Measurements from ENCODE around the gene ACHE.

Gene ACHE

DNA sequence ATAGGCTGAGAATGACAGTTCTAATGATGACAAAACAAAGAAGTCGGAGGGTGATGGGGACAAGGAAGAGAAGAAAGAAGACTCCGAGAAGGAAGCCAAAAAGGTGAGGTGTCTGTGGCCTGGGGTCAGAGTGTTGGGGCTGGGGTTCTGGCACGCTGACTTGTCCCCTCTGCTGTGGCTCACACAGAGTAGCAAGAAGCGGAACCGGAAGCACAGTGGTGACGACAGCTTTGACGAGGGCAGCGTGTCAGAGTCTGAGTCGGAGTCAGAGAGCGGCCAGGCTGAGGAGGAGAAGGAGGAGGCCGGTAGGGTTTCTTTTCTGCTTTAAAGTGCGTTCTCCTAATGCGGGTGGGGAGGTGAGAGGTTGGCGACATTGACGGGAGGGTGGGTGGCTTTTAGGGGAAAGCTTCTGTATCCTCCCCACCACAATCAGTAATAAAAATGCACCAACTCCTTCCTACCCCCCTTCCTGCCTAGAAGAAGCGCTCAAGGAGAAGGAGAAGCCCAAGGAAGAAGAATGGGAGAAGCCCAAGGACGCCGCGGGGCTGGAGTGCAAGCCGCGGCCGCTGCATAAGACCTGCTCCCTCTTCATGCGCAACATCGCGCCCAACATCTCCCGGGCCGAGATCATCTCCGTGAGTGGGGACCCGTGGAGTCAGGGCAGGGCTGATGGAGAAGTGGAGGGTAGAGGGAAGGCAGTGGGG is 10.8 kb downstream of the ACHE start:
- DNase-seq, result no peak

DNA sequence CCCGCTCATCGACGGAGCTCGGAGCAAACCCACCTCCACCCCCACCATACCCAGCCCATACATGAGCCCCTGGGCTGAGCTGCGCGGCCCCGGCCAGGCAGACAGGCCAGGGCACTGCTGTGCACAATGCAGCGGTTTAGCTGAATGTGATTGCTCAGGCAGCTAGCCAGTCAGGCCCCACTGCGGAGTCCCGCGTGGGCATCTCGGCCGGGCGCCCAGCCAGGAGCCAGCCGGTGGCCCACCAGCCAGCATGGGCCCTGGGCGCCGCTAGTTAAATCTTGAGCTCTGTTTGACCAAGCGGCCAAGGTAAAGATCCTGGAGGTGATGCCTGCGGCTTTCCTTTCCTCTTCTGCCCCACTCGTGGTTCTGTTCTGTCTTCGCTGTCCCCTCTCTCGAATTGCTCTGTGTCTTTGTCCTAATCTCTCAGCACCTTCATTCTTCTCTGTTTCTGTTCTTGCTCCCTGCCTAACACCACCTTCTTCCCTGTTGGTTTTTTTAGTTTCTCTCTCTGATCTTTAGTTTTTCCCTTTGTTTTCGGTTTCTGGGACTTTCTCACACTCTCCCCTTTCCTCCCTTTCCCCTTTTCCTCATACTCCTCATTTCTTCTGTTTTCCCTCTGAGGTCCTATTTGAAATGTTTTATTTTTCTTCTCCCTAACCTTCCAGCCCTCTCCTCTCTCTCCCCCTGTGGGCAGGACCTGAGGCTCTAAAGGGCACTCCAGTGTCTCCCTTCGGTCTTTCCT is 12.7 kb downstream of the ACHE start:
- no peak for DNase-seq

DNA sequence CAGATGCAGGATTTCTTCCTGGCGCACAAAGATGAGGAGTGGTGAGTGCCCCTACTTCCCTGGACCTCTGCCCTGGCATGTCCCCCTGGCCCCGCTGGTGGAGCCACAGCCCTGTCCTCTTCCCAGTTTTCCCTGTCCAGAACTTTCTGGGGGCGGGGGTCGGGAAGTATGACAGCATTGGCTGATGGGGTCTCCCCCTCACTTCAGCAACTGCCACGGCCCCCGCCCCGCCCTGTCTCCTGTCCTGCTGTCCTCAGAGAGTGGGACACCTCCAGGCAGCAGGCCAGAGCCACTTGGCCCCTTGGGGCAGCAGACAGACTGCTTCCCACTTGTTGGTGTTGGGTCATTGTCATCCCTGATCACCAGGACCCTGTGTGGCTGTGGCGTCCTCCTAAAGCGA is 13.5 kb downstream of the ACHE start:
- no peak for DNase-seq

DNA sequence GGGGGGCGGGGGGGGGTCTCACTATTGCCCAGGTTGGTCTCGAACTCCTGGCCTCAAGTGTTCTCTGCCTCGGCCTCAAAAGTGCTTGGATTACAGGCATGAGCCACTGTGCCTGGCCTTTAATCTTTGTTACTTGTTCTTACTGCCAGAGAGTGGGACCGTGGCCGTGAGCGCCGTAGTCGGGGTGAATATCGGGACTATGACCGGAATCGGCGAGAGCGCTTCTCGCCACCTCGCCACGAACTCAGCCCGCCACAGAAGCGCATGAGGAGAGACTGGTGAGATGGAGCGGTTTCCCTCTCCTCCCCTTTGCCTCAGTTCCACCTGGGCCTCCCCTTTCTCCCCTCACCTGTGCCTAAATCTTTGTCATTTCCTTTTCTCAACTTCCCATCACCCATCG is 14.6 kb downstream of the ACHE start:
- no peak for DNase-seq

DNA sequence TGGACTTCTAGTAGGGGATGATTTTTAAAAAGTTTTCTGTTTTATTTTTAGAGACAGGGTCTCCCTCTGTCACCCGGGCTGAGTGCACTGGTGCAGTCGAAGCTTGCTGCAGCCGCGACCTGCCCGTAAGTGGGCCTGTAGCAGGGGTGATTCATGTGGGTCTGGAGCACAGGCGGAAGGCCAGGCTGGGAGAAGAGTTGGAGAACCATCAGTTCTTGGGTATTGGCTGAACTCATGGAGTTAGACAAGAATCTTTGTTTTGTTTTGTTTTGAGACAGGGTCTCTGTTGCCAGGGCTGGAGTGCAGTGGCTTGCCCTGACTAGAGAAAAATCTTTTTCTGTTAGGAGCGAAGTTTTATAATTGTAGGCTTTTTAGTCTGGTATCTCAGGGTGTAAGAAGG is 15.0 kb downstream of the ACHE start:
- no peak for DNase-seq

DNA sequence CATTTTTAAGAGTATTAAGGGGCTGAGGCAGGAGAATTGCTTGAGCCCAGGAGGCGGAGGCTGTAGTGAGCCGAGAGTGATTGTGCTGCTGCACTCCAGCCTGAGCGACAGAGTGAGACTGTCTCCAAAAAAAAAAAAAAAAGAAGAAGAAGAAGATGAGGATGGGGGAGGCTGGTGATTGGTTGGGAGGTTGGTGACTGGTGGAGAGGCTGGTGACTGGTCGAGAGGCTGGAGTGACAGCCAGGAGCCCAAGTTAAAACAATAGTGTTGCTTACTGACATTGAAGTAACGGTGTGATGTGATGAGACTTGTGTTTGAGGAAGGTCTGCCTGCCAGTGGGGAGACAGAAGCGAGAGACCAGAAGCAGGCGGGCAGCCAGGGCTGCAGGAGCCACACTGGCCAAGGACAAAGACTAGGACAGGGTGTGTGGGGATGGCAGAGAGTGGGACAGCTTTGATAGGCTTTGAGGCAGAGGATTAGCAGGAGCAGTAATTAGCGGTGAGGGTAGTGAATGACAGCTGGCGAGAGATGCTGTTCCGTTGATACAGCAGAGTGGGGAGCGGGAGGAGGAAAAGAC is 15.9 kb downstream of the ACHE start:
- no peak for DNase-seq

DNA sequence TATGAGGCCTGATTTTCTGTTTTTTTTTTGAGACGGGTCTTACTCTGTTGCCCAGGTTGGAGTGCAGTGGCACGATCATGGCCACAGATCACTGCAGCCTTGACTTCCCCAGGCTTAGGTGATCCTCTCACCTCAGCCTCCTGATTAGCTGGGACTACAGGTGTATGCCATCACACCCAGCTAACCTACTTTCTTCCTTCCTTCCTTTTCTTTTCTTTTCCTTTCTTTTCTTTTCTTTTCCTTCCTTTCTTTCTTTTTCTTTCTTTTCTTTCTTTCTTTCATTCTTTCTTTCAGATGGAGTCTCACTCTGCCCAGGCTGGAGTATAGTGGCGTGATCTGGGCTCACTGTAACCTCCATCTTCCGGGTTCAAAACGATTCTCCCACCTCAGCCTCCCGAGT is 17.0 kb downstream of the ACHE start:
- DNase-seq, result no peak

DNA sequence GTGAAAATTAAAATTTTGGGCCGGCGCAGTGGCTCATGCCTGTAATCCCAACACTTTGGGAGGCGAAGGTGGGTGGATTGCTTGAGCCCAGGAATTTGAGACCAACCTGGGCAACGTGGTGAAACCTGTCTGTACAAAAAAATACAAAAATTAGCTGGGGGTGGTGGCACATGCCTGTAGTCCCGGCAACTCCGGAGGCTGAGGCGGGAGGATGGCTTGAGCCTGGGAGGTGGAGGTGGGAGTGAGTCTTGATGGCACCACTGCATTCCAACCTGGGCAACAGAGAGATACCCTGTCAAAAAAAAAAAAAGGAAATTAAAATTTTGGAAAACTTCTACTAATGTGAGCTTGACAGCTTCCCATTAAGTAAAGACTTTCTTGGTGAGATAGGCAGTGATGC is 17.7 kb downstream of the ACHE start:
- no peak for DNase-seq

DNA sequence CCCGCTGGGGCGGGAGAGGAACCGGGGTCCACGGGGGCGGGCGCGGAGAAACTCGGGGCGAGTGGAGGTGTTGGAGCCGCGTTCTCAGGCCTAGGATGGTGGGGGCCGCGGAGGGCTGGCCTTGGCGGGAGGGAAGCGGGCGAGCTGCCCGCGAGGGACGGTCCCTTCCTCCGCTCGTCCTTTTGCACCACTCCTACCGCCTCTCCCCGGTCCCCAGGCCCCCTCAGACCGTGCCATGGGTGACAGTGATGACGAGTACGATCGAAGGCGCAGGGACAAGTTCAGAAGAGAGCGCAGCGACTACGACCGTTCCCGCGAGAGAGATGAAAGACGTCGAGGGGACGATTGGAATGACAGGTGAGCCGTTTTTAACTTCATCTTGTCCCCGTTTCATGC is 20.3 kb downstream of the ACHE start:
- no peak for DNase-seq

DNA sequence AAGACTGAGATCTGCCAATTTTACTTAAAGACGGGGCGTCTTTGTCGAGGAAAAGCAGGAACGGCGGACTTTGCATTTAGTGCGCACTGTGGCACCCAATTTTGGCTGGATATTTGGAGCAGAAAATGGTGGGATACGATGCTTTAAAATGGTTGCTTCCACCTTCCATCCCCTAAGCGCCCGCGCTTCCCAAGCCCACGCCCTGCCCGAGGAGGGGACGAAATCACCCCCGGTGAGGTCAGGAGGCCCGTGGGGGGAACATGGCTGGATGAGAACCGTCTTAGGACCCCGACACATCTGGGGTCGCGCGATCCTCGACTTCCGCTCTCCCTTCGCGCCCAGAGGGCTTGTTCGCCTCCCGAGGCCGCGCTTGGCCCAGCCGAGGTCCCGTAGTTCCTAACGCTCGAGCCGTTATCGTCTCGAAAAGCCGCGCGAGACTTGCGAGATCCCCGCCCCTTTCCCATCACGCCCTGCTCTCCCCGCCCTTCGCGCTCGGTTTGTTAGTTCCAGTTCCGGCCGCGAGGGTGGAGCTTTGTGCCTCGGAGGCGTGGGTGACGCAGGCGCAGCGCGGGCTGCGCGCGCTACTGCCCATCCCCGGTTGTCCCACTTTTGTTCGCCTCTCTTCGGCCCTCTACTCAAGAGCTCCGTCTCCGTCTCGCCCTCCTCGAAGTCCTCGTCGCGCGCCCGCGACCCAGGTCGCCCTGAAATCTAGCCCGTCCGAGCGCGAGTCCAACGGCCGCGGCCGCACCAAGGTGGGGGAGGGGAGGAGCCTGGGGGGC is 20.9 kb downstream of the ACHE start, which contains the start of gene SRRT:
Gene SRRT, plus strand, starts transcription at position 527 of the 779 bp plus-strand sequence. CDS start 488 bp downstream, outside the sequence.
- DNase-seq, result peak; percentile 96 to 97

DNA sequence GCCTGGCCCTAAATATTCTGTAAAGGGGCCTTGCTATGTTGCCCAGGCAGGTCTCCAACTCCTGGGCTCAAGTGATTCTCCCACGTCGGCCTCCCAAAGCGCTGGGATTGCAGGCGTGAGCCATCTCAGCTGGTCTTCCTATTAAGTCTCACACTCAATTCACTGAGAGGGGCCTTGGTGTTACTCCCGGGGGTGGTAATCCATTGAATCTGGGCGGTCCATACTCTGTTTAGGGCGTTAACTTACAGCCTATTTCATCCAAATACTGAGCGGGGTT is 21.4 kb downstream of the ACHE start:
- DNase-seq, result no peak

DNA sequence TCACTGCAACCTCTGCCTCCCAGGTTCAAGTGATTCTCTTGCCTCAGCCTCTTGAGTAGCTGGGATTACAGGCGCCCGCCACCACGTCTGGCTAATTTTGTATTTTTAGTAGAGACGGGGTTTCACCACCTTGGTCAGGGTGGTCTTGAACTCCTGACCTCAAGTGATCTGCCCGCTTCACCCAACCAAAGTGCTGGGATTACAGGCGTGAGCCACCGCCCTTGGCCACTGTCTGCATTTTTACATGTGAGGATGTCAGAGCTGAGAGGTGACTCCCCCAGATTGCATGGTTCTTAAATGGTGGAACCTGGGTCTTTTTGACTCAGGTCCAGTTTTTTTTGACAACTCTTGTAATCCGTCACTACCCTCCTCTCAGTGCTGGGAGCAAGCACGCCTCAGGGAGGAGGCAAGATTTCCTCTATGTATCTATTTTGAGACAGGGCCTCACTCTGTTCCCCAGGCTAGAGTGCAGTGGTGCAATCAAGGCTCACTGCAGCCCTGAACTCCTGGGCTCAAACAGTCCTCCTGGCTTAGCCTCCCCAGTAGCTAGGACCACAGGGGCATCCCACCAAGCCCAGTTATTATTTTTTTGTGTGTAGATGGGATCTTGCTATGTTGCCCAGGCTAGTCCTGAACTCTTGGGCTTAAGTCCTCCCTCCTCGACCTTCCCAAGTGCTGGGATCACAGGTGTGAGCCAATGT is 21.9 kb downstream of the ACHE start:
- no peak for DNase-seq

DNA sequence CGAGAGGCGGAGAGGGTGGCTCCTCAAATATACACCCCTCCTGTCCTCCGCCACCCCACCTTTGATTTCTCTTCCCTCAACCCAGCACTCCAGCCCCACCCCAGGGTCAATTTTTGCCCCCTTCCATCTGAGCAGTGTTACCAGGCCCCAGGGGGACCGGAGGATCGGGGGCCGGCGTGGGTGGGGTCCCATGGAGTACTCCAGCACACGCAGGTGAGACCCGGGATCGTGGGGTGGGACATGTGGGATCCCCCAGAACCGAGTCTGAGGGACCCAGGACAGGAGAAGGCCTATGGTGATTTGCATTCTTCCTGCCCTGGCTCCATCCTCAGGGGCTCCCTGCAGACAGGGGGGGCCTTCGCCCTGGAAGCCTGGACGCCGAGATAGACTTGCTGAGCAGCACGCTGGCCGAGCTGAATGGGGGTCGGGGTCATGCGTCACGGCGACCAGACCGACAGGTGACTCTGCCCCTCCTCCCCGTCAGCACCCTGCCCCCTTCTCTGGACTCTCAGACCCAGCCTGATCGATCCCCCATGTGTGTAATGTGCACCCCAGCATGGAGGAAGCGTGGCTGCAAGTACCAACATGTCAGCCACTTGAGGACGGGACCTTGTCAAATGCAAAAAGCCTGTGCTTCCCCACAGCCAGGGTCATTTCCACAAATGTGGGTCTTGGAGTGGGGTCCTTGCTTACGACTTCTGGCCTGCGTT is 27.8 kb downstream of the ACHE start:
- DNase-seq, result no peak

DNA sequence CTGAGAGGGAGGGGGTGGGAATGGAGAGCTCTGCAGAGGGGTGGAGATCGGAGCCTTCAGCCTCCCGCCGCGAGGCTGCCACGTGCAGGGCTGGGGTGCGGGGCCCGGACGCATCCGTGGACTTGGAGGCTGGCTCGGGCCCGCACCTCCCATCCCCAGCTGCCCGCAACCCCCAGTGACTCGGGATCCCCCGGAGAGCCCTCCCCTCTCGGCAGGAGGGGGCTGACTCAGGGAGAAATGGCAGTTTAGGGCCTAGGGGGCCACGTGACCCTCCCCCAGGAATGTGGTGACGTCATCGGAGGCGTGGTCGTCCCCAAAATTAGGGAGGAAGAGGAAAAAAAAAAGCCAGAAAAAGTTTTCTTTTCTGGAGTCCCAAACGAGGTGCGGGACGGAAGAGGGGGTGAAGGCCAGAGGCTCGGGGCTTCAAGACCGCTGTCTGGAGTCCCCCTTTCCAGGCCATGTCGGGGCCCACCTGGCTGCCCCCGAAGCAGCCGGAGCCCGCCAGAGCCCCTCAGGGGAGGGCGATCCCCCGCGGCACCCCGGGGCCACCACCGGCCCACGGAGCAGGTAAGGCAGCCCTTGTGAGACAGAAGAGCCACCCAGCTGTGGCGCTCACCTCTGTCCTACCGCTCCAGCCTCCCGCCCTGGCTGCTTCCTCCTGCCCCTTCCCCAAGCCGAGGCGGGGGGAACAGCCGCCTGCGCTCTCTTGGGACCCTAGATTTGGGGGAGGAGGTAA is 28.5 kb downstream of the ACHE start, which contains the start of gene TRIP6:
Gene TRIP6, plus strand, starts transcription at position 348 of the 736 bp plus-strand sequence. Its CDS starts 111 bp downstream, at position 459.
- DNase-seq, result no peak

DNA sequence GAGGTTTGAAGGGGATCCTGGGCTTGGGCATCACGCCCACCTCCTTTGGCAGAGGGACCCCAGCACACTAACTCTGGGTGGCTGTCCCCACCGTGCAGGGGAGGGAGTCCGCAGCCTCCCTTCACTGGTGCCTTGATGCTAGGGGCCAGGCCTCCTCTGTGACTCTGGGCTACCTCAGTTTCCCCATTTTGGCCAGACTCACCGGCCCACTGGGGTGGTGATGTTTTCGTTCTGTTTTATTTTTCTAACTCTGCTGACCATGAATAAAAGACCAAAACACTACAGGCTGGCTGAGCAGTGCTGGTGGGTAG is 29.0 kb downstream of the ACHE start:
- DNase-seq, result no peak

DNA sequence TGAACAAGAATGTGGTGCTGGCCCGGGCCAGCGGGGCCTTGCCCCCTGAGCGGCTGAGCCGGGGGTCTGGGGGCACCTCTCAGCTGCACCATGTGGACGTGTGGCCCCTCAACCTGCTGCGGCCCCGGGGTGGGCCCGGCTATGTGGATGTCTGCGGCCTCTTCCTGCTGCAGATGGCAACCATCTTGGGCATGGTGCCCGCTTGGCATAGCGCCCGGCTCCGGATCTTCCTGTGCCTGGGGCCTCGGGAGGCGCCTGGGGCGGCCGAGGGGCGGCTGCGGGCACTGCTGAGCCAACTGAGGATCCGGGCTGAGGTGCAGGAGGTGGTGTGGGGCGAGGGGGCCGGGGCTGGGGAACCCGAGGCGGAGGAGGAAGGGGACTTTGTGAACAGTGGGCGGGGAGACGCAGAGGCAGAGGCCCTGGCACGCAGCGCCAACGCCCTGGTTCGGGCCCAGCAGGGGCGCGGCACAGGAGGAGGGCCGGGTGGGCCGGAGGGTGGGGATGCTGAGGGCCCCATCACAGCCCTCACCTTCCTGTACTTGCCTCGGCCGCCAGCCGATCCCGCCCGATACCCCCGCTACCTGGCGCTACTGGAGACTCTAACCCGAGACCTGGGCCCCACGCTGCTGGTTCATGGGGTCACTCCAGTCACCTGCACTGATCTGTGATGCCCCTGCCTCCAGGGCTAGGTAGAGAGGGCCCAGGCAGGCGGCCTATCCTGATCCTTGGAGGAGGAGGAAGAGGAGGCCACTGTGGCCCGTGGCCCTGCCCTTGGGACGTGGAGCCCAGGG is 29.6 kb downstream of the ACHE start:
- no peak for DNase-seq

DNA sequence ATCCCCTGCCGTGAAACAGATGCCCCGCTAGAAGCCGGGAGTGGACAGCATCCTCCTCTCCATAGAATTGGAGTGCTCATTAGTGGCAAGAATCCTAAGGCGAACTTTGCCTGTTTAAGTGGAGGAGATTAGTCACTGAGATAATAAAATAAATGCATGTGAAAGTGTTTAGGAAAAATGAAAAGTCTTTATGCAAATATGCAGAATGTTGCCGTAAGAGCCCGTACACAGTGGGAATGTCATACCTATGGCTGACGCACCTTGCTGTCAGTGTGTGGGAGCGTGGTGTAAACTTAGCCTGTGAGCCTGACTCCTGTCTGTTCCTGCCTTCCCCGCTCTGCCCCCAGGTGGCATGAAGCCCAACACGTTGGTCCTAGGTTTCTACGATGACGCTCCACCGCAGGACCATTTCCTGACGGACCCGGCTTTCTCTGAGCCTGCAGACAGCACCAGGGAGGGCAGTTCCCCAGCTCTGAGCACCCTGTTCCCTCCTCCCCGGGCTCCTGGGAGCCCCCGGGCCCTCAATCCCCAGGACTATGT is 30.2 kb downstream of the ACHE start:
- DNase-seq, result no peak

DNA sequence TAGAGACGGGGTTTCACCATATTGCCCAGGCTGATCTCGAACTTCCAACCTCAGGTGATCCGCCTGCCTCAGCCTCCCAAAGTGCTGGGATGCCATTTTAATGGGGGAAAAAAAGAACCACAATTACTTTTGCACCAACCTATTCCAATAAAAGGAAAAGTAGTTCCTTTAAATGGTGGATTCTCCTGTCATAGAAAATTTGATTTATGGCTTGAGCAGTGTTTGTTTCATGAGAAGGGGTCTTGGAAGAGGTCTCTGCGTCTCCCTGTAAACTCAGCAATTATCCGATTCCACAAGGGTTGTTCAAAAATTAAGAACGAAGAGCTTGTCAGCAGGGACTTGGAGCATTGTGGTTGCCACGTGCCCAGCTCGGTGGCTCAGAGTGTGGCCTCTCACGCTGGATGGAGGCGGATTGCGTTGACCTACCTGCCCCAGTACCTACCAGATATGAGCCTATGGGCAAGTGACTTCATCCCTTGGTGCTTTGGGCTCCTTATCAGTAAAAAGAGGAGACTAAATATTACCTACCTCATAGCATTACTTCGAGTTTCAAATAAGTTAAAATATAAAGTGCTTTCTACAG is 31.3 kb downstream of the ACHE start:
- no peak for DNase-seq

DNA sequence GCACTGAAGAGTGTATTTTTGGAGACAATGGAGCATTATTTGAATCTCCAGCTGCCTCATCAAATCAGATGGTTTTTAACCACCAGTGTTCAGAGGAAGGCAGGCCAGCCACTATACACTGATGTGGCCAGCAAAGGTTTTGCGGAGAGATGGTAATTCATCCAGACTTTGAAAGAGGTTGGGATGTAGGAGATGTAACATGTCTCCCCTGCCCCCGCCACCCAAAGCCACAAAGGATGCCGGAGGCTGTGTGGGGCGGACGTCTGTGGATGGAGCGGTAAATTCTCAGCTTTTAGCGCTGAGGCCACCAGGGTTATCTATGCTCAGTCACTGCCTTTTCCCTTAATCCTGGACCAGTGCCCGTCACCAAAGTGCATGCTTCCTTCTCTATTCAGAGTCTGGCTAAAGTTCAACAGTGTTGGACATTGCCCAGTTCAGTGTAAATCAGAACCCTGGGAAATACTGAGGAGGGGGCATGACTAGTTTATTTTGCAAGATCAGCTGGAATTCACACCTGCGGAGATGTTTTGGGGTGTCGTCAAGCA is 32.2 kb downstream of the ACHE start:
- DNase-seq, result no peak

DNA sequence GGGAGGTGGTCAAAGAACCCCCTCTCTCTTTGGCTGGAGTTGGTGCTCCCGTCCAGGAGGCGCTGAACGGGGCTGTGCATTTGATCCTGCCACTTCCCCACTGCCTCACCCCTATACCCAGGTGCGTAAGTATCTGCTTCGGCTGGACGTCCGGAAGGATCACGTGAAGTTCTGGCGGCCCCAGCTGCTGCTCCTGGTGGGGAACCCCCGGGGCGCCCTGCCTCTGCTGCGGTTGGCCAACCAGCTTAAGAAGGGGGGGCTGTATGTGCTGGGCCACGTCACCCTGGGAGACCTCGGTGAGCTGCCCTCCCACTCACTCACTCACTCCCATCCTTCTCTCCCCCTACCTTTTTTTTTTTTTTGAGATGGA is 34.1 kb downstream of the ACHE start:
- DNase-seq, result no peak

All from SHP77 (cell line).